ENCODE measurements around the gene RECQL5. TPM values are rescaled to one million over a fixed set of nuclear protein-coding genes. Genes with fewer than 3 reads are reported as not detected.
"Not testable (repeated sequence)": the region's sequence is repeated elsewhere in the genome, so short reads cannot be mapped to it uniquely, and the experiment has no call there.

RECQL5 gene
- total RNA-seq, 1 donor from 2014 or later = 44.0 TPM

DNA sequence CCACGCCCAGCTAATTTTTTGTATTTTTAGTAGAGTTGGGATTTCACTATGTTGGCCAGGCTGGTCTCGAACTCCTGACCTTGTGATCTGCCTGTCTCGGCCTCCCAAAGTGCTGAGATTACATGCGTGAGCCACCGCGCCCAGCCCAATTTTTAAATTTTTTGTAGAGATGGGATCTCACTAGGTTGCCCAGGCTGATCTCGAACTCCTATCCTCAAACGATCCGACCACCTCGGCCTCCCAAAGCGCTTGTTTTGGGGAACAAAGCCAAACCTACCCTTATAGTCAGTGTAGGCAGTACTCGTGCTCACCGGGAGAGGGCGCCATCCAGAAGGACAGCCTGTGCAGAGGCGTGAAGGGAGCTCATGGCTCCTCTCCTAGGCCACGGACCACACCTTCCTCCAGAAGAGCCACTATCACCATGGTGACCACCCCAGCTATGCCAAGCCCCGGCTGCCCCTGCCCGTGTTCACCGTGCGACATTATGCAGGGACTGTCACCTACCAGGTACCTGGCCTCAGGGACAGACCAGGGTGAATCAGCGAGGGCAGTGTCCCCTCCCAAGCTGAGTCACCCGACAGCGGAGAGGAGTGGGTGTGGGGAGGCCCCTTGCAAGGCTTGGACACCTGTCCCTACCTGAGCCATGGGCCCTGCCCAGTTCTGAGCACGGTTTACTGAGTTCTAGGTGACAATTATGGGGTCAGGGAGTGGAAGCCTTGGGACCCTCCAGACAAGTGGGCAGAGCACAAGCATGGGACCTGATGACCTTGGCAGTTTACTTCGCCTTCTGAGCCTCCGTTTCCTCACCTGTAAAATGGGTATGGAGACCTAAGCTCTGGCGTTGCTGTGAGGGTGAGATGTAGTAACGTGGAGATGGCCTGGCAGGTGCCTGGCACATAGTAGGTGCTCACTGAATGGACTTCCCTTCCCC lies 65.6 kb downstream of the RECQL5 start:
- Histone ChIP-seq H3K4me1 (peaks cover 12% of the 10 kb centered on the region), H3K9me3 (no peaks in the 10 kb centered on the region), H3K36me3 (no peaks in the 10 kb centered on the region), H3K4me3 (no peak overlapping the region), H3K27me3 (no peaks in the 10 kb centered on the region), H3K27ac (no peak overlapping the region)
- no peak for DNase-seq (ENCODE audit: extremely low spot score in 2 of 2)
- no peak for TF ChIP-seq POLR2AphosphoS5 (IDR thresholded peaks at IDR 0.05; ENCODE audit: insufficient read depth in 1 of 2, low read depth in 1 of 2)
- TF ChIP-seq, protein P1, sequence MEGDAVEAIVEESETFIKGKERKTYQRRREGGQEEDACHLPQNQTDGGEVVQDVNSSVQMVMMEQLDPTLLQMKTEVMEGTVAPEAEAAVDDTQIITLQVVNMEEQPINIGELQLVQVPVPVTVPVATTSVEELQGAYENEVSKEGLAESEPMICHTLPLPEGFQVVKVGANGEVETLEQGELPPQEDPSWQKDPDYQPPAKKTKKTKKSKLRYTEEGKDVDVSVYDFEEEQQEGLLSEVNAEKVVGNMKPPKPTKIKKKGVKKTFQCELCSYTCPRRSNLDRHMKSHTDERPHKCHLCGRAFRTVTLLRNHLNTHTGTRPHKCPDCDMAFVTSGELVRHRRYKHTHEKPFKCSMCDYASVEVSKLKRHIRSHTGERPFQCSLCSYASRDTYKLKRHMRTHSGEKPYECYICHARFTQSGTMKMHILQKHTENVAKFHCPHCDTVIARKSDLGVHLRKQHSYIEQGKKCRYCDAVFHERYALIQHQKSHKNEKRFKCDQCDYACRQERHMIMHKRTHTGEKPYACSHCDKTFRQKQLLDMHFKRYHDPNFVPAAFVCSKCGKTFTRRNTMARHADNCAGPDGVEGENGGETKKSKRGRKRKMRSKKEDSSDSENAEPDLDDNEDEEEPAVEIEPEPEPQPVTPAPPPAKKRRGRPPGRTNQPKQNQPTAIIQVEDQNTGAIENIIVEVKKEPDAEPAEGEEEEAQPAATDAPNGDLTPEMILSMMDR (IDR thresholded peaks at IDR 0.05) = peak in 2 of 3 experiments; percentile 32 to 37
- no peak for TF ChIP-seq POLR2A (IDR thresholded peaks at IDR 0.05)
- intact Hi-C loops (cut with DNase I) = no loop called here

DNA sequence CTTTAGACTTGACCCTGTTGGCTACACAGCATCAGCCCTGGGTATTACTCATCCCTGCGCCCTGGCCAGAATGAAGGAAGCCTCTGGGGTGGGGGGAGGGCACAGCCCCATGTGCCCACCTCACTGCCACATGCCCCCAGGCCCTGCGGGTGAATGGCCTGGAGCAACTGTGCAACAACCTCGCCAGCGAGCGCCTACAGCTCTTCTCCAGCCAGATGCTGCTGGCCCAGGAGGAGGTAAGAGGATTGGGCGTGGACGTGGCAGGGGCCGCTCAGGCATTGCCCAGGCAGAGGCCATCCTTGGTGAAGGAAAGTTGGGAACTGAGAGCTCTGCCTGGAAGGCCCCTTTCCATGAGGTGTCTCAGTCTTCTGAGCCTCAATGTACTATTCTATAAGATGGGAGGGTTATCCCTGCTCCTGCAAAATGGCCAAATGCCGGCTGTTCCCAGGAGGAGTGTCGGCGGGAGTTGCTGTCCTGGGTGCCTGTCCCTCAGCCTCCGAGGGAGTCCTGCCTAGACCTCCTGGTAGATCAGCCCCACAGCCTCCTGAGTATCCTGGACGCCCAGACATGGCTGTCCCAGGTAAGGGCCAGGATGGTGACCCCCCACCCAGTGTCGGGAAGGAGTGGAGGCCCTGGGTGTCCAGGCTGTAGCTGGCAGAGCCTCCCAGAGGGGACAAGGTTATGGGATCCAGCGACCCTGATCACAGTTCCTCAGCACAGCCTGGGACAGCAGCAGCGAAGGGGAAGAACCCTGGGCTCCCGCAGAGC lies 70.5 kb downstream of the RECQL5 start:
- intact Hi-C loops (cut with DNase I) = no loop called here
- no peaks in the 10 kb centered on the region for H3K9me3 ChIP-seq
- no peaks in the 10 kb centered on the region for H3K4me1 ChIP-seq
- DNase-seq (ENCODE audit: extremely low spot score in 2 of 2) = no peak
- H3K36me3 ChIP-seq = no peaks in the 10 kb centered on the region
- H3K27ac ChIP-seq = no peak overlapping the region
- no peaks in the 10 kb centered on the region for H3K27me3 ChIP-seq
- no peak overlapping the region for H3K4me3 ChIP-seq
- no peak for TF ChIP-seq POLR2A (IDR thresholded peaks at IDR 0.05)
- TF ChIP-seq, protein P1 (IDR thresholded peaks at IDR 0.05) = no peak

DNA sequence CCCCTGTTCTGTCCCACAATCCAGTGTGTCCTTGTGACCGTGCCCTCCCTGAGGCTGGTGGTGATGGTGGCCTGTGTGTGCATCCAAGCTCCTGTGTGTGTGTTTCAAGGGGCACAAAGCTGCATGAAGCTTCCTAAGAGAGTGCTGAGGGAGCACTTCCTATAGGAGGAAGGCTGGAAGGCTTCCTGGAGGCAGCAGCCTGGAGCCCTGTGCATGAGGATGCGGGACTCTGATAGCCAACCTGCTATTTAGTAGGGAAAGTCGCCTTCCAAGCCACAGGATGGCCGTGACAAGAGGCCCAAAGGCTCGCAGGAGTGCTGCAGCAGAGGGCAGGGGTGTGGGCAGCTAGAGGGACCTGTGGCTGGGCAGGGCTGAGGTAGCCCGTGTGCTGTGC lies 71.0 kb downstream of the RECQL5 start:
- TF ChIP-seq POLR2AphosphoS5 (IDR thresholded peaks at IDR 0.05; ENCODE audit: insufficient read depth in 1 of 2, low read depth in 1 of 2) (no peak), POLR2A (IDR thresholded peaks at IDR 0.05) (no peak)
- no peak overlapping the region for H3K27ac ChIP-seq
- H3K27me3 ChIP-seq = no peaks in the 10 kb centered on the region
- no peak overlapping the region for H3K4me3 ChIP-seq
- no peaks in the 10 kb centered on the region for H3K9me3 ChIP-seq
- peaks cover 2% of the 10 kb centered on the region for H3K4me1 ChIP-seq
- H3K36me3 ChIP-seq = no peaks in the 10 kb centered on the region
- intact Hi-C loops (cut with DNase I) = no loop called here
- DNase-seq (ENCODE audit: extremely low spot score in 2 of 2) = no peak

DNA sequence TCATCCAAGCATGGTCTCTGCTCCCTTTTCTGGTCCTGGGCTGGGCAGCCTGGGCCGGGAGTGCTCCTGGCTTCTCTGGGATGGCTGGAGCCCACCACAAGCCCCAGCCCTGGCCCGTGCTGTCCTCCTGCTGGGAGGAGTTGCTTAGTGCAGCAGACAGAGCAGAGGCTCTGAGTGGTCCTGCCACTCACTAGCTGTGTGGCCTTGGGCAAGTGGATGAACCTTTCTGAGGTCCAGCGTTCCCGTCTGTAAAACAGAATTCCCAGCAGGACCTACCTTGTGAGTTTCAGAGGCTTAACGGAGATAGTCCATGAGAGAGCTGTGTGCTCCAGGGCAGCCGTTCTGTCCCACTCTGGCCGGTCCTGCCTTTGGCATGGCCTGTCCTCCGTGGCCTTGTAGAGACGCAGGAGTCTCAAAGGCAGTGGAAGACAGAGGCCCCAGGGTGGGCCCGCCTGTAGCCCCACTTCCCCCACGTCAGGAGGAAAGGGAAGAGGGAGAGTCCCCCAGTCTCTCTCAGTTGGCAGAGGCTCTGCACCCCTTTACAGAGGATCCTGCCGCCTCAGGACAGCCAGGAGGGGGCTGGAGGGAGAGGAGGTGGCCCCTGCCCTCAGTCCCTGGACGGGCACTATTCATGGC lies 71.6 kb downstream of the RECQL5 start:
- intact Hi-C loops (cut with DNase I) = no loop called here
- no peaks in the 10 kb centered on the region for H3K36me3 ChIP-seq
- no peak overlapping the region for H3K27ac ChIP-seq
- TF ChIP-seq POLR2AphosphoS5 (IDR thresholded peaks at IDR 0.05; ENCODE audit: insufficient read depth in 1 of 2, low read depth in 1 of 2) (no peak), POLR2A (IDR thresholded peaks at IDR 0.05) (no peak)
- TF ChIP-seq, protein P1 (IDR thresholded peaks at IDR 0.05) = no peak
- peaks cover 7% of the 10 kb centered on the region for H3K4me1 ChIP-seq
- no peaks in the 10 kb centered on the region for H3K27me3 ChIP-seq
- DNase-seq (ENCODE audit: extremely low spot score in 2 of 2) = no peak
- H3K9me3 ChIP-seq = no peaks in the 10 kb centered on the region
- no peak overlapping the region for H3K4me3 ChIP-seq

DNA sequence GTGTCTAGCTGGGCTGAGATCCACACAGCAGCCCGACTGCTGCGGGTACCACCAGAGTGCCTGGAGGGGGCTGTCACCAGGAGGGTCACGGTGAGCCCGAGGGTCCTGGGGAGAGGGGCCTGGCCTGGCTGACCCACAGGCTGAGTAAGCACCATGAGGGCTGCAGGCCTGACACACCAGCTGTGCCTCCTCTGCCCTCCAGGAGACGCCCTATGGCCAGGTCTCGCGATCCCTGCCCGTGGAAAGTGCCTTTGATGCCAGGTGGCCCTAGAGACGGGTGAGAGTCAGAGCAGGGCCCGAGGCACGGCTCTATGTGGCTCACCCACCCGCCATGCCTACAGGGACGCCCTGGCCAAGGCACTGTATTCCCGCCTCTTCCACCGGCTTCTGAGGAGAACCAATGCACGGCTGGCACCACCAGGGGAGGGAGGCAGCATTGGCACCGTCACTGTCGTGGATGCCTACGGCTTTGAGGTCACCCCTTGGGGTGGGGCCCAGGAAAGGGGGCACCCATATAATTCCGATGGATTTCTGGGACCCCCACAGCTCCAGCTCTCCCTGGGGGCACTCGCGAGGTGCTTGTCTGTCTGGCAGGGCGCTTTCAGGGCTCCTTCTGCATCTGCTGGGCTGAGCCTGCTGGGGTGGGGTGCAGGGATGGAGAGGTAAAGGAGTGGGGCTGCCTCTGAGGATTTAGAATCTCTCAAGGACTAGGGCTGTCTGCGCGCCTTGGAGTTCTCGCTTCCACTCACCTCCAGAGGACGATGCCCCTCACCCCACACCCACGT lies 72.3 kb downstream of the RECQL5 start:
- Histone ChIP-seq H3K36me3 (no peaks in the 10 kb centered on the region), H3K27ac (no peak overlapping the region), H3K4me3 (no peak overlapping the region), H3K9me3 (no peaks in the 10 kb centered on the region), H3K4me1 (peaks cover 14% of the 10 kb centered on the region), H3K27me3 (no peaks in the 10 kb centered on the region)
- no peak for DNase-seq (ENCODE audit: extremely low spot score in 2 of 2)
- TF ChIP-seq, protein P1 (IDR thresholded peaks at IDR 0.05) = no peak
- TF ChIP-seq POLR2AphosphoS5 (IDR thresholded peaks at IDR 0.05; ENCODE audit: insufficient read depth in 1 of 2, low read depth in 1 of 2) = no peak
- TF ChIP-seq POLR2A (IDR thresholded peaks at IDR 0.05) = no peak
- intact Hi-C loops (cut with DNase I) = no loop called here

DNA sequence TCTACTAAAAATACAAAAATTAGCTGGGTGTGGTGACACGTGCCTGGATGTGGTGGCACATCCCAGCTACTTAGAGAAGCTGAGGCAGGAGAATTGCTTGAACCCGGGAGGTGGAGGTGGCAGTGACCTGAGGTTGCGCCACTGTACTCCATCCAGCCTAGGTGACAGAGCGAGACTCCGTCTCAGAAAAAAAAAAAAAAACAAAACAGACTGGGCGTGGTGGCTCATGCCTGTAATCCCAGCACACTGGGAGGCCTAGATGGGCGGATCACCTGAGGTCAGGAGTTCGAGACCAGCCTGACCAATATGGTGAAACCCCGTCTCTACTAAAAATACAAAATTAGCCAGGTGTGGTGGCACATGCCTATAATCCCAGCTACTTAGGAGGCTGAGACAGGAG lies 73.5 kb downstream of the RECQL5 start:
- H3K4me3 ChIP-seq; H3K27me3 ChIP-seq; H3K27ac ChIP-seq; H3K9me3 ChIP-seq; intact Hi-C loops (cut with DNase I); DNase-seq (ENCODE audit: extremely low spot score in 2 of 2); H3K36me3 ChIP-seq: not testable (repeated sequence)
- peaks cover 19% of the 10 kb centered on the region for H3K4me1 ChIP-seq

Data from vagina (tissue), 2 donors.